GM06990 (cell line): Measurements from ENCODE around the gene EIF4EBP3.
A peak's percentile ranks its signal among the peaks of the same experiment; 100 is the strongest.

Experiments used
- DNase-seq: peaks from one replicate; pipeline ENCODE4 v3.0.0-alpha.2; 2011; ENCODE audit not compliant: insufficient read length; ENCODE audit errors: extremely low read depth
- H3K27me3 ChIP-seq: replicated peaks from 2 replicates; pipeline ENCODE4 v1.6.0; 2011; ENCODE audit warnings: low read length; ENCODE audit not compliant: control insufficient read depth, insufficient read depth
- H3K36me3 ChIP-seq: 2 replicates; pipeline ENCODE4 v1.5.1; 2011; ENCODE audit warnings: low read length; ENCODE audit not compliant: control insufficient read depth, insufficient read depth
- H3K4me3 ChIP-seq: replicated peaks from 2 replicates; pipeline ENCODE4 v1.5.1; 2011; ENCODE audit warnings: low read depth, mild to moderate bottlenecking, control low read depth, low read length
- TF ChIP-seq, protein P1 (sequence below): IDR thresholded peaks from 2 replicates; pipeline ENCODE4 v1.5.1; 2011; ENCODE audit warnings: low read length, control low read depth, mild to moderate bottlenecking, inconsistent platforms; ENCODE audit not compliant: insufficient read depth, poor library complexity, severe bottlenecking

EIF4EBP3 gene

GRCh38 chr5:140547508-140548299 is at the start of gene EIF4EBP3:
TSS of gene EIF4EBP3 (plus strand) at chr5:140547662. CDS start at chr5:140547738, 76 bp downstream.
- peak; percentile 84 for DNase-seq
- H3K27me3 ChIP-seq, result no peaks in the 10 kb centered on the region
- H3K4me3 ChIP-seq, result peak within 1 kb of the TSS; percentile 10; the same call in 1 of the 2 replicates
- TF ChIP-seq, protein P1, sequence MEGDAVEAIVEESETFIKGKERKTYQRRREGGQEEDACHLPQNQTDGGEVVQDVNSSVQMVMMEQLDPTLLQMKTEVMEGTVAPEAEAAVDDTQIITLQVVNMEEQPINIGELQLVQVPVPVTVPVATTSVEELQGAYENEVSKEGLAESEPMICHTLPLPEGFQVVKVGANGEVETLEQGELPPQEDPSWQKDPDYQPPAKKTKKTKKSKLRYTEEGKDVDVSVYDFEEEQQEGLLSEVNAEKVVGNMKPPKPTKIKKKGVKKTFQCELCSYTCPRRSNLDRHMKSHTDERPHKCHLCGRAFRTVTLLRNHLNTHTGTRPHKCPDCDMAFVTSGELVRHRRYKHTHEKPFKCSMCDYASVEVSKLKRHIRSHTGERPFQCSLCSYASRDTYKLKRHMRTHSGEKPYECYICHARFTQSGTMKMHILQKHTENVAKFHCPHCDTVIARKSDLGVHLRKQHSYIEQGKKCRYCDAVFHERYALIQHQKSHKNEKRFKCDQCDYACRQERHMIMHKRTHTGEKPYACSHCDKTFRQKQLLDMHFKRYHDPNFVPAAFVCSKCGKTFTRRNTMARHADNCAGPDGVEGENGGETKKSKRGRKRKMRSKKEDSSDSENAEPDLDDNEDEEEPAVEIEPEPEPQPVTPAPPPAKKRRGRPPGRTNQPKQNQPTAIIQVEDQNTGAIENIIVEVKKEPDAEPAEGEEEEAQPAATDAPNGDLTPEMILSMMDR, result no peak
- peaks cover 24% of the 10 kb centered on the region for H3K36me3 ChIP-seq

- Histone ChIP-seq H3K27me3 (no peaks in the 10 kb centered on the region), H3K4me3 (no peak overlapping the region), H3K36me3 (peaks cover 6% of the 10 kb centered on the region)
- no peak for DNase-seq
- TF ChIP-seq, protein P1, result no peak
Measured at GRCh38 chr5:140497897-140498296, 49.6 kb upstream of the EIF4EBP3 start.

GRCh38 chr5:140498591-140498990 is 48.9 kb upstream of the EIF4EBP3 start:
- Histone ChIP-seq H3K4me3 (no peak overlapping the region), H3K36me3 (peaks cover 6% of the 10 kb centered on the region), H3K27me3 (no peaks in the 10 kb centered on the region)
- DNase-seq, result no peak
- TF ChIP-seq, protein P1, result no peak

DNA sequence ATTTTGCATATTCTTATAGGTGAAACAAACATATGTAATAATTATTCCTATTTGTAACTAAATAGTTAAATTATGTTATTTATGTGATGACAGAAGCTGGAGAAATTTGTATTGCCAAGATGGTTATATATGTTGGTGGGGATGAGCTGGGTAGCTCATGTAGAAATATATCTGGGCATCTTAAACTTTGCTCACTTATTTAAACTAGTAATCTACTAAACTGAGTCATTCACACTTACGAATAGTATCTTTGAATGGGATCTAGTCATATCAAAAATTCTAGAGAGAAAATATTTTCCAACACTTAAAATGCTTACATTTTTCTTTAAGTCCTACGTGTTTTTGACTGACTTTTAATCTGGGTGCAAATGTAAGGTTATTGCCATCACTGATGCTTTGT is 44.6 kb upstream of the EIF4EBP3 start:
- Histone ChIP-seq H3K36me3 (peaks cover 5% of the 10 kb centered on the region), H3K27me3 (no peaks in the 10 kb centered on the region), H3K4me3 (no peak overlapping the region)
- TF ChIP-seq, protein P1, result no peak
- DNase-seq, result no peak

- DNase-seq, result no peak
- peaks cover 11% of the 10 kb centered on the region for H3K36me3 ChIP-seq
- no peak overlapping the region for H3K4me3 ChIP-seq
- no peaks in the 10 kb centered on the region for H3K27me3 ChIP-seq
- TF ChIP-seq, protein P1, result no peak
Measured at GRCh38 chr5:140509898-140510297, 37.6 kb upstream of the EIF4EBP3 start.
